NCI-H128 (cell line): ENCODE measurements around the gene TCEA3.

Experiments
- DNase-seq: peaks from one replicate; lab custom pipeline; 2025; ENCODE audit not compliant: unreplicated experiment; lab: John Stamatoyannopoulos, UW

The TCEA3 gene

GRCh38 chr1:23448846-23449245 is 24.3 kb upstream of the TCEA3 start:
- DNase-seq = no peak

GRCh38 chr1:23446661-23447310 is 22.2 kb upstream of the TCEA3 start:
- no peak for DNase-seq

GRCh38 chr1:23444596-23445390 is 20.2 kb upstream of the TCEA3 start:
- DNase-seq = no peak

- DNase-seq = no peak
Measured at GRCh38 chr1:23444104-23444533, 19.6 kb upstream of the TCEA3 start.

- no peak for DNase-seq
Measured at GRCh38 chr1:23442751-23443150, 18.2 kb upstream of the TCEA3 start.

- DNase-seq = no peak
Measured at GRCh38 chr1:23441446-23442148, 17.0 kb upstream of the TCEA3 start.

- DNase-seq = no peak
Measured at GRCh38 chr1:23438545-23438944, 14.0 kb upstream of the TCEA3 start.

GRCh38 chr1:23437355-23437664 is 12.8 kb upstream of the TCEA3 start:
- DNase-seq = no peak

- DNase-seq = no peak
Measured at GRCh38 chr1:23436520-23437354, 12.2 kb upstream of the TCEA3 start.

GRCh38 chr1:23434260-23434775 is 9.8 kb upstream of the TCEA3 start:
- no peak for DNase-seq

- DNase-seq = no peak
Measured at GRCh38 chr1:23433122-23433521, 8.6 kb upstream of the TCEA3 start.

- DNase-seq = no peak
Measured at GRCh38 chr1:23431431-23431830, 6.9 kb upstream of the TCEA3 start.

GRCh38 chr1:23430803-23431202 is 6.3 kb upstream of the TCEA3 start:
- no peak for DNase-seq

- no peak for DNase-seq
Measured at GRCh38 chr1:23428136-23428905, 3.8 kb upstream of the TCEA3 start.

- DNase-seq = no peak
Measured at GRCh38 chr1:23427550-23427949, 3.0 kb upstream of the TCEA3 start.

- DNase-seq = no peak
Measured at GRCh38 chr1:23426828-23427227, 2.3 kb upstream of the TCEA3 start.

GRCh38 chr1:23425193-23425494 is 596 bp upstream of the TCEA3 start:
- DNase-seq = no peak

- no peak for DNase-seq
Measured at GRCh38 chr1:23423415-23424292, 894 bp downstream of the TCEA3 start.

GRCh38 chr1:23422941-23423340 is 1.6 kb downstream of the TCEA3 start:
- no peak for DNase-seq
